Stomach (tissue), 4 donors: ENCODE measurements around the gene TPST1.

ENCODE experiments used
- CTCF ChIP-seq, 7 experiments: fragments of 450-650 bp in 4 of 7; fragments of 200-600 bp in 3 of 7; sonication (generic) in 3 of 7; IDR thresholded peaks; one replicate each; pipeline ENCODE4 v1.5.1; 2016 to 2019; ENCODE audit warnings: antibody characterized with exemption in 7 of 7, control low read depth in 2 of 7, mild to moderate bottlenecking in 1 of 7
- EP300 ChIP-seq: sonication (generic); formaldehyde crosslinking; IDR thresholded peaks from one replicate; pipeline ENCODE4 v1.6.1; 2017; ENCODE audit warnings: antibody characterized with exemption
- POLR2A ChIP-seq, 4 donors: fragments of 450-650 bp; IDR thresholded peaks; one replicate each; pipeline ENCODE4 v1.6.1; 2016; ENCODE audit warnings: antibody characterized with exemption in 4 of 4, control low read depth in 2 of 4, mild to moderate bottlenecking in 1 of 4, moderate library complexity in 1 of 4
- POLR2AphosphoS5 ChIP-seq, 3 donors: sonication (generic); formaldehyde crosslinking; IDR thresholded peaks; one replicate each; pipeline ENCODE4 v1.6.1; 2016; ENCODE audit warnings: antibody characterized with exemption in 3 of 3

GRCh38 chr7:66211429-66211828 lies 6.3 kb downstream of the TPST1 start:
- TF ChIP-seq POLR2A (IDR thresholded peaks at IDR 0.05) = no peak
- TF ChIP-seq CTCF (IDR thresholded peaks at IDR 0.05) = no peak
- no peak for TF ChIP-seq POLR2AphosphoS5 (IDR thresholded peaks at IDR 0.05)
- TF ChIP-seq EP300 = no peak
